ENCODE data around the gene SLC44A3. TPM values are rescaled to one million over a fixed set of nuclear protein-coding genes. Genes with fewer than 3 reads are reported as not detected.

Gene SLC44A3
- under 1 TPM in 1 of 3 donors, not detected in 2; 0.30 TPM for total RNA-seq

GRCh38 chr1:94819945-94820746, at the start of gene SLC44A3:
SLC44A3 (plus strand) TSS chr1:94820357; CDS start chr1:94820452, 95 bp downstream.
- H3K9me3 Mint-ChIP-seq = peaks cover 7% of the 10 kb centered on the region
- H3K36me3 Mint-ChIP-seq (ENCODE audit: insufficient read depth) = no peaks in the 10 kb centered on the region
- peaks cover 9% of the 10 kb centered on the region for H3K4me1 Mint-ChIP-seq (ENCODE audit: low read depth)
- ATAC-seq = peak; percentile 78 to 83
- peaks cover 34% of the 10 kb centered on the region for H3K27me3 Mint-ChIP-seq (ENCODE audit: low read depth)
- peak within 1 kb of the TSS; percentile 58 for H3K4me3 Mint-ChIP-seq
- DNase-seq = no peak

- Mint-ChIP-seq H3K36me3 (ENCODE audit: insufficient read depth) (no peaks in the 10 kb centered on the region), H3K27me3 (ENCODE audit: low read depth) (no peaks in the 10 kb centered on the region), H3K9me3 (no peaks in the 10 kb centered on the region), H3K4me3 (no peak overlapping the region), H3K4me1 (ENCODE audit: low read depth) (no peaks in the 10 kb centered on the region)
- ATAC-seq (no peak), DNase-seq (no peak)
Observed at GRCh38 chr1:94772230-94772641, 47.9 kb upstream of the SLC44A3 start.

DNA sequence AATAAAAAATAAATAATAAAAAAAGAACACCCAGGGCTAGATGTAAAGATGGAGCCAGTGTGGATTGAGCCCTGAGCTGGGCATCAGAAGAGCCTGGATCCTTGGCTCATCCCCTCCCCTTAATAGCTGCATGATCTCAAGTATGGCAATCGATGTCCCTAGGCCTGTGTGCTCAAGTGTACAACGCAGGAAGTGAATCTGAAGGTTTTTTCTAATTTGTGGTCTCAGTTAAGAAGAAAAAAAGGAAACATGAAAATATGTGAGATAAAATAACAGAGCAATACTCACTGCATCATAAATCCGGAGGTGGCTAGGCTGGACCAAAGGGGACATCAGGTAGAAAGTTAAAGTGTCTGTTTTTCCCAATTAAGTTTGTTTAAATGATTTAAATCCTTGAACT, 47.3 kb upstream of the SLC44A3 start:
- H3K36me3 Mint-ChIP-seq (ENCODE audit: insufficient read depth) = no peaks in the 10 kb centered on the region
- H3K4me3 Mint-ChIP-seq = no peak overlapping the region
- no peaks in the 10 kb centered on the region for H3K4me1 Mint-ChIP-seq (ENCODE audit: low read depth)
- no peak for ATAC-seq
- no peaks in the 10 kb centered on the region for H3K9me3 Mint-ChIP-seq
- no peaks in the 10 kb centered on the region for H3K27me3 Mint-ChIP-seq (ENCODE audit: low read depth)
- no peak for DNase-seq

- Mint-ChIP-seq H3K9me3 (no peaks in the 10 kb centered on the region), H3K4me1 (ENCODE audit: low read depth) (no peaks in the 10 kb centered on the region), H3K36me3 (ENCODE audit: insufficient read depth) (no peaks in the 10 kb centered on the region), H3K4me3 (no peak overlapping the region), H3K27me3 (ENCODE audit: low read depth) (no peaks in the 10 kb centered on the region)
- ATAC-seq = no peak
- no peak for DNase-seq
Observed at GRCh38 chr1:94773296-94773809, 46.8 kb upstream of the SLC44A3 start.

DNA sequence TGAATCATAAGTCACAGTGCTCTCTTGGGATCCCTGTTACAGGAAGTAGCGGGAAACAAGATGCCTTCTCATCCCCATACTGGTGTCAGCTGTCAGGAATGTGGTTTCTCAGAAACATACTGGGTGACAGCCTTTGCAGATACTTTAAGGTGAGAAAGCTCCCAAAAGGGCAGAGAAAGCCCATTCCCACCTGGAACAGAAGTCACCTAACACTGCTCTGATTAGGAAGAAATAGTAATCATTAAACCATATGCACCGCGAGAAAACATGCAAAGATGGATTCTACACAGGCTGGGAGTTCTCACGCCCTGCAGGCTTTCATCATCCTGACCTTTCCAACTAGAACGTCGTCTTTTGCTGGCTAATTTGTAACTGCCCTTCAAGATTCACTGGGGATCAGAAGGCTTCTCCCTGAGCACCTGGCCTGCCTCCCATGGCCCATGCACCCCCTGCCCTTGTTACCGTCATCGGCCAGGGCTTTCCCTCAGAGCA, 46.2 kb upstream of the SLC44A3 start:
- Mint-ChIP-seq H3K4me3 (no peak overlapping the region), H3K4me1 (ENCODE audit: low read depth) (no peaks in the 10 kb centered on the region), H3K9me3 (no peaks in the 10 kb centered on the region), H3K27me3 (ENCODE audit: low read depth) (no peaks in the 10 kb centered on the region), H3K36me3 (ENCODE audit: insufficient read depth) (no peaks in the 10 kb centered on the region)
- DNase-seq (no peak), ATAC-seq (no peak)

DNA sequence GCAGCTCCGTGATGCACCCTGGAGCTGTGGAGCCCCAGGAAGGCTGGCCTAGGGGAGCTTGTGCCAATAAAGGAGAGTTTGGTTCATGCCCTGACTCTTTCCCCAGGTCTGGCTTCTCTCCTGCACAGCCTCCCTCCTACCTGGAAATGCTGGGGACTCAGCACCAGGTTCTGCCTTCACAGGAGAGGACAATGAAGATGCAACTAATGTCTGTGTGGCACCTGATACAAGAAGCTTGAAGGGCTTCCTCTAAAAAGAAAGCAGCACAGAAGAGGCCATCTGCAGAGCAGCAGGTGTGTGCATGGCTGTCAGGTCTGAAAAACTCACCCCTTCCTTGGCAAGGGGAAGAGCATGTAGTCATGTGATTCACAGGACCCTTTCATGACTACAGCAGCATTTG, 43.7 kb upstream of the SLC44A3 start:
- ATAC-seq (no peak), DNase-seq (no peak)
- H3K36me3 Mint-ChIP-seq (ENCODE audit: insufficient read depth) = no peaks in the 10 kb centered on the region
- no peak overlapping the region for H3K4me3 Mint-ChIP-seq
- peaks cover 7% of the 10 kb centered on the region for H3K27me3 Mint-ChIP-seq (ENCODE audit: low read depth)
- H3K4me1 Mint-ChIP-seq (ENCODE audit: low read depth) = no peaks in the 10 kb centered on the region
- no peaks in the 10 kb centered on the region for H3K9me3 Mint-ChIP-seq

DNA sequence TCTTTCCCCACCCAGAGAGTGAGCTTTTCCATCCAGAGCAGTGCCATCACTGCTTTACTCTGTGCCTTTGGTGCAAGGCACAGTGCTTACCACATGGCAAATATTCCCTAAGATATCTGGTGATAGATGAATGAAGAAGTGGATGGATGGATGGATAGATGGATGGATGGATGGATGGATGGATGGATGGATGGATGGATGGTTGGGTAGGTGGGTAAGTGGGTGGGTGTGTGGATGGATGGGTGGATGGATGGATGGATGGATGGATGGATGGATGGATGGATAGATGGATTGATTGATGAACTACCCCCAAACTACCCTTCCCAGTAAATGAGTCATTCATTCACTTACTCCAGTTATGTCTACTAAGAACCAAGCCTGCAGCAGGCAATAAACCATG, 42.9 kb upstream of the SLC44A3 start:
- H3K36me3 Mint-ChIP-seq (ENCODE audit: insufficient read depth) = no peaks in the 10 kb centered on the region
- no peak overlapping the region for H3K4me3 Mint-ChIP-seq
- H3K4me1 Mint-ChIP-seq (ENCODE audit: low read depth) = no peaks in the 10 kb centered on the region
- H3K27me3 Mint-ChIP-seq (ENCODE audit: low read depth) = peaks cover 7% of the 10 kb centered on the region
- H3K9me3 Mint-ChIP-seq = no peaks in the 10 kb centered on the region
- ATAC-seq = no peak
- no peak for DNase-seq

DNA sequence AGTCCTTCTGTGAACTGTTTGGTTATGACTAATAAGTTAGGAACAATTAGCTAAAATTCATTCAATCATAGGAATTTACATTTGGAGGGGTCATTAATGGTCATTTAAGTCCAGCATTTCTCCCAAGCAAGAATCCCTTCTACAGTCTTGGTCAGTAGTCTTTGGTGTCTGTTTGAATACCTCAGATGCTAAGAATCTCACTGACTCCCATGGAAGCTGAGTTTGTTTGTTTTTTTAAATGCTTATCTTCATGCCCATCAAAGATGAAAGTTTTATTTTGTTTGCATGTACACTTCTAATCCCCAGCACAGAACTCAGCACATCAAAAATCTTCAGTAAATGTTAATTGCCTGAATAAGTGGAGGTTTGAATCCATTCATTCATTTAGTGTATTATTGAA, 41.3 kb upstream of the SLC44A3 start:
- H3K4me1 Mint-ChIP-seq (ENCODE audit: low read depth) = no peaks in the 10 kb centered on the region
- ATAC-seq (no peak), DNase-seq (no peak)
- peaks cover 10% of the 10 kb centered on the region for H3K27me3 Mint-ChIP-seq (ENCODE audit: low read depth)
- no peaks in the 10 kb centered on the region for H3K9me3 Mint-ChIP-seq
- H3K4me3 Mint-ChIP-seq = no peak overlapping the region
- H3K36me3 Mint-ChIP-seq (ENCODE audit: insufficient read depth) = no peaks in the 10 kb centered on the region

GRCh38 chr1:94783342-94784189, 36.6 kb upstream of the SLC44A3 start:
- H3K36me3 Mint-ChIP-seq (ENCODE audit: insufficient read depth) = no peaks in the 10 kb centered on the region
- DNase-seq (no peak), ATAC-seq (no peak)
- H3K4me1 Mint-ChIP-seq (ENCODE audit: low read depth) = no peaks in the 10 kb centered on the region
- H3K27me3 Mint-ChIP-seq (ENCODE audit: low read depth) = peaks cover 11% of the 10 kb centered on the region
- H3K9me3 Mint-ChIP-seq = no peaks in the 10 kb centered on the region
- H3K4me3 Mint-ChIP-seq = no peak overlapping the region

DNA sequence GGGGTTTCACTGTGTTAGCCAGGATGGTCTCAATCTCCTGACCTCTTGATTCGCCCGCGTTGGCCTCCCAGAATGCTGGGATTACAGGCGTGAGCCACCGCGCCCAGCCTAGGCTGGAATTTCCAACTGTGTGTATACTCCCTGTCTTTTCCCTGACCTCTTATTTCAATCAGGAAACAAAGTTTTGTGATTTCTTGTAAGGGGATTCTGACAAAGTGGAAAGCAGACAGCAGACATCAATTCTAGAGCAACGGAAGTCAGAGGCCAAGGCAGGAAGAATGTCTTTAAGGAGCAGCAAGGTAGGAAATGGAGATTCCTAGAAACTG, 36.0 kb upstream of the SLC44A3 start:
- no peak overlapping the region for H3K4me3 Mint-ChIP-seq
- H3K4me1 Mint-ChIP-seq (ENCODE audit: low read depth) = no peaks in the 10 kb centered on the region
- no peaks in the 10 kb centered on the region for H3K9me3 Mint-ChIP-seq
- H3K27me3 Mint-ChIP-seq (ENCODE audit: low read depth) = peaks cover 11% of the 10 kb centered on the region
- no peak for DNase-seq
- no peak for ATAC-seq
- H3K36me3 Mint-ChIP-seq (ENCODE audit: insufficient read depth) = no peaks in the 10 kb centered on the region

GRCh38 chr1:94787691-94788090, 32.5 kb upstream of the SLC44A3 start:
- no peak for DNase-seq
- Mint-ChIP-seq H3K27me3 (ENCODE audit: low read depth) (peaks cover 7% of the 10 kb centered on the region), H3K36me3 (ENCODE audit: insufficient read depth) (no peaks in the 10 kb centered on the region), H3K4me1 (ENCODE audit: low read depth) (peaks cover 3% of the 10 kb centered on the region), H3K4me3 (no peak overlapping the region), H3K9me3 (no peaks in the 10 kb centered on the region)
- no peak for ATAC-seq

DNA sequence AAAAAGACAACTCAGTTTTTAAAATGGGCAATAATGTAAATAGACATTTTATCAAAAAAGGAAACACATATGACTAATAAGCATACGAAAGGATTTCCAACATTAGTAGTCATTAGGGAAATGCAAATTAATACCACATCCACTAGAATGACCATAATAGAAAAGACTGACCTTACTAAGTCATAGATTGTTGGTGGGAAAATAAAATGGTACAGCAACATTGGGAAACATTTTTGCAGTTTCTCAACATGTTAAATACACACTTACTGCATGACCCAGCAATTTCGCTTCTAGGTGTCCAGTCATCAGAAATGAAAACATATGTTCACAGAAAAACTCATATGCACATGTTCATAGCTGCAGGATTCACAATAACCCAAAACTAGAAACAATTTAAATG, 29.9 kb upstream of the SLC44A3 start:
- no peak for ATAC-seq
- Mint-ChIP-seq H3K27me3 (ENCODE audit: low read depth) (peaks cover 4% of the 10 kb centered on the region), H3K9me3 (no peaks in the 10 kb centered on the region), H3K4me3 (no peak overlapping the region), H3K4me1 (ENCODE audit: low read depth) (peaks cover 3% of the 10 kb centered on the region), H3K36me3 (ENCODE audit: insufficient read depth) (no peaks in the 10 kb centered on the region)
- DNase-seq = no peak

- no peaks in the 10 kb centered on the region for H3K9me3 Mint-ChIP-seq
Observed at GRCh38 chr1:94790670-94791069, 29.5 kb upstream of the SLC44A3 start.

DNA sequence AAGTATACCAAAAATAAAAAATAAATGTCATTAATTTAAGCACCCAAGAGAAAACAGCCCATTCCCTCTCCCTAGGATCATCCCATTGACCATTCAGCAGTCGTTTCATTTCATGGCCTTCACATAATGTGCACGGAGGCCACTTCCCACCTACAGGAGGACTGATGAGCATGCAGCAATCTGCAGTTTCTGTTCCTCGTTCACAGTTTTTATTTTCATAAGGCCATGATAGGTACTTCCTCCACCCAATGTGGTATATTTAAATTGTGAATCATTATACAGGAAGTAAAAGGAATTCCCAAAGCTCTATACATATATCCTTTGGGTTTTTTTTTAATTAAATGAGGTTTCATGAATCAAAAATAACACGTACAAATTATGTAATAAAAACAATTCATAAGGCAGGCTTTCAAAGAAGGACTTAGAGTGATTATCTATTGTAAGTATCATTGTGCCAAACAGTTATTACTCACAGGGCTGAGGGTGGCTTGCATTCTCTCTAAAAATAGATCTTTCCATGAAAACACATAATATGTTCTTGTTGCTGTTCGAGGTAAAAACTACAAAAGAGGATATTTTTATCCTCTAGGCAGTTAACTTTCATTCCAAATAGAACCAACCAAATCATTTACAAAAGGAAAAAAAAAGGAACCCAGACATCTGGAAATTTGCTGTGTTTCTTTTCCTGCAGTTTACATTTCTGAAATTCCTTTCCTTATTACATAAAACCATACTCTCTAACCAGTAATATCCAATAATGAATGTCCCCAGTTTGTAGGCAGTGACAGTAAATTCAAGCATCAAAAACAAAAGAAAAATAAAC, 27.5 kb upstream of the SLC44A3 start:
- peaks cover 3% of the 10 kb centered on the region for H3K27me3 Mint-ChIP-seq (ENCODE audit: low read depth)
- H3K4me1 Mint-ChIP-seq (ENCODE audit: low read depth) = peaks cover 7% of the 10 kb centered on the region
- no peaks in the 10 kb centered on the region for H3K9me3 Mint-ChIP-seq
- H3K36me3 Mint-ChIP-seq (ENCODE audit: insufficient read depth) = no peaks in the 10 kb centered on the region
- ATAC-seq = no peak
- H3K4me3 Mint-ChIP-seq = no peak overlapping the region
- no peak for DNase-seq

More at GRCh38 chr1:94790670-94791069, 29.5 kb upstream of the SLC44A3 start:
- peaks cover 5% of the 10 kb centered on the region for H3K4me1 Mint-ChIP-seq (ENCODE audit: low read depth)
- H3K27me3 Mint-ChIP-seq (ENCODE audit: low read depth) = peaks cover 4% of the 10 kb centered on the region
- ATAC-seq = no peak
- H3K36me3 Mint-ChIP-seq (ENCODE audit: insufficient read depth) = no peaks in the 10 kb centered on the region
- no peak for DNase-seq
- no peak overlapping the region for H3K4me3 Mint-ChIP-seq
